Gastroesophageal sphincter (tissue), 3 donors: ENCODE data around the gene GUCD1.

Experiments used
- CTCF ChIP-seq, 4 experiments: fragments of 200-600 bp in 2 of 4; fragments of 450-650 bp in 2 of 4; sonication (generic) in 1 of 4; IDR thresholded peaks; one replicate each; pipeline ENCODE4 v1.5.1; 2017 to 2019; ENCODE audit warnings: antibody characterized with exemption in 4 of 4, mild to moderate bottlenecking in 2 of 4, moderate library complexity in 2 of 4
- EP300 ChIP-seq: sonication (generic); formaldehyde crosslinking; IDR thresholded peaks from one replicate; pipeline ENCODE4 v1.6.1; 2017; ENCODE audit warnings: antibody characterized with exemption, mild to moderate bottlenecking
- POLR2A ChIP-seq, 2 donors: fragments of 450-650 bp; IDR thresholded peaks; one replicate each; pipeline ENCODE4 v1.6.1; 2017; ENCODE audit warnings: antibody characterized with exemption in 2 of 2, mild to moderate bottlenecking in 2 of 2, moderate library complexity in 1 of 2

GRCh38 chr22:24502034-24502433 is 52.9 kb downstream of the GUCD1 start:
- TF ChIP-seq POLR2A (IDR thresholded peaks at IDR 0.05): no peak
- no peak for TF ChIP-seq CTCF (IDR thresholded peaks at IDR 0.05)
- TF ChIP-seq EP300: no peak
